Transverse colon (tissue), 4 donors: ENCODE data around the gene LRPAP1.
"Not testable (repeated sequence)": the region's sequence is repeated elsewhere in the genome, so short reads cannot be mapped to it uniquely, and the experiment has no call there.

Experiments
- EP300 ChIP-seq: sonication (generic); formaldehyde crosslinking; IDR thresholded peaks from one replicate; pipeline ENCODE4 v1.6.1; 2017; ENCODE audit warnings: antibody characterized with exemption, low read depth
- POLR2A ChIP-seq: fragments of 450-650 bp; IDR thresholded peaks from one replicate; pipeline ENCODE4 v1.6.1; 2016; ENCODE audit warnings: antibody characterized with exemption, mild to moderate bottlenecking, moderate library complexity
- POLR2AphosphoS5 ChIP-seq, 3 donors: sonication (generic); formaldehyde crosslinking; IDR thresholded peaks; one replicate each; pipeline ENCODE4 v1.6.1; 2016; ENCODE audit warnings: antibody characterized with exemption in 3 of 3
- TF ChIP-seq, protein P1 (sequence below), 5 experiments: fragments of 200-600 bp in 3 of 5; fragments of 450-650 bp in 2 of 5; sonication (generic) in 3 of 5; IDR thresholded peaks; 1 replicate in 2 of 5; 2 replicates in 3 of 5; pipeline ENCODE4 v1.5.1; 2016 to 2017; ENCODE audit warnings: antibody characterized with exemption in 5 of 5, inconsistent platforms in 3 of 5, mild to moderate bottlenecking in 2 of 5, moderate library complexity in 1 of 5

DNA sequence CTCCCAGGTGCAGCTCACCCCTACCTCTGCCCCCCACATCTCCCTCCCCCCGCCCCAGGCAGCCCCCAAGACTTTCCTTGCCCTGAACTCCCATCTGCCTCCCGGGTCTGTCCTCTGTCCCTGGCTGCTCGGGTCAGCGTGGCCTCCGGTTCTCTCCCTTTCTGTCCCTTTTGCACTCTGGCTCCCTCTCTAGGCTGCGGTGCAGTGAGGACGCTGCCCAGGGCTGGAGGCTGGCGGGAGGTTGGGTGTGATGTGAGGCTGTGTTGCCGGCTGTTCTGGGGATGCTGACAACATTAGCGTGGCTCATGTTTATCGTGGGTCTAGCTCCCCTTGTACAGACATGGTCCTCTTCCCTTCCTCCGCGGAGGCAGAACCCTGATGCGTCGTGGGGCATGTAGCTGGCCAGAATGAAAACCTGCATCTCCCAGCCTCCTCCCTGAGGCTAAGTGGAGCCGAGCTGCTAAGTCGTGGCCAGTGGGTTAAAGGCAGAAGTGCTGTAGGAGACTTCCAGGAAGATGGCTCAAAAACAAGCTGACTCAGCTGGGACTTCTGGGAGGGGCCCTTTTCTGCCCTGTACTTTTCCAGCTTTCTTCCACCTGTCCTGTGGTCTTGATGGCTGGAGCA, 24.1 kb upstream of the LRPAP1 start:
- TF ChIP-seq, protein P1, sequence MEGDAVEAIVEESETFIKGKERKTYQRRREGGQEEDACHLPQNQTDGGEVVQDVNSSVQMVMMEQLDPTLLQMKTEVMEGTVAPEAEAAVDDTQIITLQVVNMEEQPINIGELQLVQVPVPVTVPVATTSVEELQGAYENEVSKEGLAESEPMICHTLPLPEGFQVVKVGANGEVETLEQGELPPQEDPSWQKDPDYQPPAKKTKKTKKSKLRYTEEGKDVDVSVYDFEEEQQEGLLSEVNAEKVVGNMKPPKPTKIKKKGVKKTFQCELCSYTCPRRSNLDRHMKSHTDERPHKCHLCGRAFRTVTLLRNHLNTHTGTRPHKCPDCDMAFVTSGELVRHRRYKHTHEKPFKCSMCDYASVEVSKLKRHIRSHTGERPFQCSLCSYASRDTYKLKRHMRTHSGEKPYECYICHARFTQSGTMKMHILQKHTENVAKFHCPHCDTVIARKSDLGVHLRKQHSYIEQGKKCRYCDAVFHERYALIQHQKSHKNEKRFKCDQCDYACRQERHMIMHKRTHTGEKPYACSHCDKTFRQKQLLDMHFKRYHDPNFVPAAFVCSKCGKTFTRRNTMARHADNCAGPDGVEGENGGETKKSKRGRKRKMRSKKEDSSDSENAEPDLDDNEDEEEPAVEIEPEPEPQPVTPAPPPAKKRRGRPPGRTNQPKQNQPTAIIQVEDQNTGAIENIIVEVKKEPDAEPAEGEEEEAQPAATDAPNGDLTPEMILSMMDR (IDR thresholded peaks at IDR 0.05) = not testable (repeated sequence)
- not testable (repeated sequence) for TF ChIP-seq POLR2AphosphoS5 (IDR thresholded peaks at IDR 0.05); EP300; POLR2A
